HG03442 (cell line): ENCODE data around the gene ADCY1.

Experiments
- ATAC-seq: cut with Tn5 transposase; IDR thresholded peaks from one replicate; pipeline ENCODE4 v1.9.1; 2021; ENCODE audit warnings: mild to moderate bottlenecking, moderate library complexity; ENCODE audit not compliant: unreplicated experiment

Gene ADCY1

DNA sequence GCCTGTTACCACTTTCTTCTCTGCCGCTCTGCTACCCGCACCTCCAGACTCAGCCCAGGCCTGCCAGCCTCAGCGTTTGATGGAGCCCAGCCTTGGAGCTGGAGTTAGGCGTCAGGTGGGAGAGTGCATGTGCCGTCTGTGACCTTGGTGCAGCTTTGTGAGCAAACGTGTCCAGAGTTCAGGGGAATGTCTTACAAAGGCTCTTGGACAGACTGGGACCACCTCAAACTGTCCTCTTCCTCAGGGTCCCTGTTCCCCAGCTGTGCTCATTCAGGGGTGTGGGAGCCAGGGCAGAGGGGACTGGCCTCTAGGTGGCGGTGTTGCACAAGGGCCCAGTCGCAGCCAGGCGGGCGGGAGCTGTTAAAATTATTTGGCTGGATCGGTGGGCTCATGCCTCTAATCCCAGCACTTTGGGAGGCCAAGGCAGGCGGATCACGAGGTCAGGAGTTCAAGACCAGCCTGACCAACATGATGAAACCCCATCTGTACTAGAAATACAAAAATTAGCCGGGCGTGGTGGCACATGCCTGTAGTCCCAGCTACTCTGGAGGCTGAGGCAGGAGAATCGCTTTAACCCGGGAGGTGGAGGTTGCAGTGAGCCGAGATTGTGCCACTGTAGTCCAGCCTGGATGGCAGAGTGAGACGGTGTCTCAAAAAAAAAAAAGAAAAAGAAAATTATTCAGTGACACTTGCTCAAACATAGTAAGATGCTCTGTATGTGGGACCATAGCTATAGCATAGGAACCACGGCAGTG lies 89.2 kb downstream of the ADCY1 start:
- no peak for ATAC-seq

DNA sequence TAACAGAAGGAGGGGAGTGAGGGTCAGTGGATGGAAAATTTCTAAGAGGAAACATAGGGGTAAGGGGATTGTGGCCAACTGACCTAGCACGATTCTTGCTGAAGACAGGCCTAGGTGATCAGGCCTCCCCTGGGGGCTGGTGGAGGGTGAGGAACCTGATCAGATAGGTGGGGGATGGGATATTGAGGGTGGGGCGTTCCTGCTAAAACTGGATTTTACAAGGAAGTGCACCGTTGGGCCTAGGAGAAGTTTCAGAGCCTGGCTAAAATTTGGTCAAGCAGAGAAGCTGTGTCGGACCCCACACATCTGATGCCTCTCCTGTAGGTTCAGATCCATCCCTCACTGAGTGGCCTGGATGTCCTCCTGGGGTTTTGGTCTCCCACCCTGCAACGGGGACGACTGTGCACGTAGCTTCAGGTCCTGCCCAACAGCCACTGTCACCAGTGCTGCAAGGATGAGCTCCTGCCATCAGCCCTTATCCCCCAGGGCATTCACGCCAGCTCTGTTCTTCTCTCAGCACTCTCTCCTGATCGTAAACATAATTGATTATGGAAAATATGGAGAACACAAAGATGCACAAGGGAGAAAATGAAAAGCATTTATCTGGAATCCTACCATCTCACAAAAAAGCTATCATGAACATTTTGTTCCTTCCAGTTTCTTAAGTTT lies 89.9 kb downstream of the ADCY1 start:
- ATAC-seq, result no peak

DNA sequence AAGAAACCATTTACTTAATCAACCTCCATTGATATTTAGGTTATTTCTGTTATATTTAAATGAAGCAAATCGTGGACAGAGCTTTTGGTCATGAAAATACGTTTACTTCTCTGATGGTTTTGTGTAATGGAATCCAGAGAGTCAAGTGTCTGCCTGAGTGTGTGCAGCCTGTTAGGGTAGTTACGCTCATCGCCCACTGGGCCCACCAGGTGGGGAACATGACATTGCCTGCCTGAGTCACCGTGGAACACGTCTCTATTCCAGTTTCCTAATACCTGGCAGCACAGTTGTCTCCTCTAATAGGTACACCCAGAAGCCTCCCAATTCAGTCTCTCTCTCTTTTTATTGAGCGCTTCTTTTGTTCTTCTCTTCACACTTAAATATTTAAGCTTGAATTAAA lies 91.0 kb downstream of the ADCY1 start:
- no peak for ATAC-seq

DNA sequence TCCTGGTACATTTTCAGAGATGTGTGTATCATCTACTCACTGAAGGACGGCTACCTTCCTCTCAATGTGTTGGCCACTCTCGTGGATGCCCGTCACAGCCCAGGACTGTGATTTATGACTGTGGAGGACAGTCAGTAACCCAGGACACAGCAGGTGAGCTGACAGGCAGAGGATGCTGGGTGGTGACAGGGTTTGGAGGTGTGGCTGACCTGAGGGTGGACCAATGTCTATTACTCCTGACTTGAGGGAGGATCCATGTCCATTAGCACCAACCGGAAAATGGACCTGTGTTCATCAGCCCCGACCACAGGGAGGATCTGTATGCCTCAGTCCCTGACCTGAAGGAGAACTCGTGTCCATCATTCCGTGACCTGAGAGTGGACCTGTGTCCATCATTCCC lies 96.1 kb downstream of the ADCY1 start:
- no peak for ATAC-seq

DNA sequence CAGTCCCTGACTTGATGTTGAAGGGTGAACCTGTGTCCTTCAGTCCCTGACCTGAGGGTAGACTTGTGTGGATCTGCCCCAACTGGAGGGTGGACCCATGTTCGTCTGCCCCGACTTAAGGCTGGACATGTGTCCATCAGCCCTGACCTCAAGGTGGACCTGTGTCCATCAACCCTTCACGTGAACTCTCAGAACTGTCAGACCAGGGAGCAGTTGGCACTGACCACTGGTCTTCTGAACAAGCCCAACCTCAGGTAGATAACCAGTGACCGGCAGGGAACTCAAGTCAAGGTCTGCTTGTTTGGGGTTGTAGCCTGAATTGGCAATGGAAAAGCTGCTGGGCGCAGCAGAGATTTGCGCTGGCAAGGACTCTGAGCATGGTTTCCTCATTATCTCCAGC lies 96.5 kb downstream of the ADCY1 start:
- no peak for ATAC-seq

DNA sequence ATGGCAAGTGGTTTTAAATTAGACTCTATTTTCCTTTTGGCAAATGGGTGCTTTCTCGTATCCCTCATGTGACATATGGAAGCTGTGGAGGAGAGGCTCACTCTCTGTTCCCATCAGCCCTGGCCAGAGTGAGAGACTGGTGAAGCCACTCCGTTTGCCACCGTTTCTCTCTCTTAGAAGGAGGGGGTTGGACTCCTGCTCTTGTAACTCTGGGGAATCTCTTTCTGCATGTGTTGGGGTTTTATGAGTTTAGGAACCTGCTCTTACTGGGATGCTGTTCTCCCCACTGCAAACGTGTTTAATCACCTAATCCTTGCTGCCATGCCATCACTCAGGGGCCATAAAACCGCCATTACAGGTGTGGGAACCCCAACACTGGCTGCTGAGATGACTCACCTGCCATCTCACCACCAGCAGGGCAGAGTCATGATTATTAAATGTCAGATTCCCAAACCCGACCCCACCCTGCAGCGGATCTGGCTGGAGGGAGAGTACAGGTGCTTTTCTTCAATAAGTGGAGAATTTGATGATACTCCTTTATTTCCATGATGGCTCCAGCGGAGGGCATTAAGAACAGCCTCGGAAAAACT lies 103.2 kb downstream of the ADCY1 start:
- no peak for ATAC-seq

DNA sequence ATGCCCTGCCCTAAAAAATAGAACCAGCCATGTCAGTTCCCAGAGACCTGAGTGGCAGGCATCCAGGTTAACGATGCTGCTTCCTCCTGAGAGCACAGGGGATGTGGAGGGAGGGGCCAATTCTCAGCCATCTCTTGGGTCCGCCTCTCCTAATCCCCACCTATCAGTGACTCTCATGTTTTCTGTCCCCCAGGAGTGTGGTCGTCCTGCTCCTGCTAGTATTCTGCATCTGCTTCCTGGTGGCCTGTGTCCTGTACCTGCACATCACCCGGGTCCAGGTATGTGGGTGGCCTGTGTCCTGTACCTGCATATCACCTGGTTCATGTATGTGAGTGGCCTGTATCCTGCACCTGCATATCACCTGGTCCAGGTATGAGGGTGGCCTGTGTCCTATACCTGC lies 105.3 kb downstream of the ADCY1 start:
- ATAC-seq, result no peak

DNA sequence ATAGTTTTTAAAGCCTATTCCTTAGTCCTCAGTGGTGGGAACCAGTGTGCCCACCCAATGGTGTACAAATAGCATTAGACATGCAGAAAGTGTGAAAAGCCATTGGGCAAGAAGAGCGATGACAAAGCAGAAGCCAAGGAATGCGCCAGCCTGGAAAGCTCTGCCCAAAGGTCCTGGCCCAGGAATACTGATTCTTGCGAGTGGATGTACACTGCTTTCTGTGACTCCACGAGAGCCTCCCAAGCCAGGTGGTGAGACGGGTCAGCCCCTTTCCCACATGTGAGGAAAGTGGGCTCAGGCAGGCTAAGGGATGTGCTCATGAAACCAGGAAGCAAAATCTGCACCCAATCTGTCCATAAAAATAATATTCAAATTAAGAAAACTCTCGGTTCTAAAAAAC lies 106.6 kb downstream of the ADCY1 start:
- ATAC-seq, result no peak

DNA sequence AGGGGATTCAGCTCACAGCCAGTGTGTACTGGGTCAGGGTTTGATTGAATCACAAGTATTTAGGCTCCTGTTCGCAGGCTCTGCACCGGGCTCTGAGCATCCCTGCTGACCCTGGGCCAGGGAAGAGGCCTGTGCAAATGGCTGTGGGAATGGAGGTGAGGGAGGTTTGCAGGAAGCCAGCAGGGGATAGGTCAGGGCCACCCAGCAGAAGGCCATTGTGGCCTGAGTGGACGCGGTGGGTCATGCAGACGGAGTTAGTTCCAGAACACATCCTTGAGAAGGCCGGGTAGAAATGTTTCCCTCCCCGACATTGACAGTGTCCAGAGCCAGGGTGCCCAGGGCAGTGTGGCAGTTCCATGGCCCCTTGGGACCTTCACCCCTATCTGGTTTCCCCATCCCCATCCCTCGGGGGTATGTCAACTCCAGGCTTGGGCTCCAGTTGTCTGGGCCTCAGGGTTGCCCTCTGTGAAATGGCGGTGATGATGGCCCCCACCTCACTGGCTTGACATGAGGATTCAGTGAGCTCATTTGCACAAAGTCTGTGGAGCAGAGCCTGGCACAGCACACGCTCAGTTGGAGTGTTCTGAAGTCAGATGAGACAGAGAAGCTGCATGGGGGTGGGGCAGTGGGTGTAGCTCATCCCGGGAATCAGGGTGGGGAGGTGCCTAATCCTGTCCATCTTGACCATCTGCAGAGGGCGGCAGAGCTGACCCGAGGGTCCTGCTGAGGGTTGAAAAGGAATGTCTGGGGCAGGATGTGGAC lies 107.6 kb downstream of the ADCY1 start:
- ATAC-seq, result no peak

DNA sequence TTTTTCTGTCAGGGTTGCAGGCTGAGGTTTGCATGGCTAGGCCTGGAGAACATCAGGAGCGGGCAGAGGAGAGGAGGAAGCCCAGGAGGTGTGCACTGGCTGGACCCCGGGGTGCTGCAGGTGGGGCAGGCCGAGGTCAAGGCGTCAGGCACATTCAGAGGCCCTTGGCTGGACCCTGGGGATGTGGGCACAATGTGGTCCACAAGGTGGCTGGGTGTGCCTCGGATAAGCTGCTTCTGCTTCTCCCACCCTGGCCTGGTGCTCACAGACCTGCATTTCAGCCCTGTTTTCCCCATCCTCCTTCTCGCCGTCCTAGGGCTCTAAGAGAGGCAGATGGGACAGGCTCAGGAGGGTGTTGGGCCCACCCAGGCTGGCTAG lies 108.2 kb downstream of the ADCY1 start:
- no peak for ATAC-seq

DNA sequence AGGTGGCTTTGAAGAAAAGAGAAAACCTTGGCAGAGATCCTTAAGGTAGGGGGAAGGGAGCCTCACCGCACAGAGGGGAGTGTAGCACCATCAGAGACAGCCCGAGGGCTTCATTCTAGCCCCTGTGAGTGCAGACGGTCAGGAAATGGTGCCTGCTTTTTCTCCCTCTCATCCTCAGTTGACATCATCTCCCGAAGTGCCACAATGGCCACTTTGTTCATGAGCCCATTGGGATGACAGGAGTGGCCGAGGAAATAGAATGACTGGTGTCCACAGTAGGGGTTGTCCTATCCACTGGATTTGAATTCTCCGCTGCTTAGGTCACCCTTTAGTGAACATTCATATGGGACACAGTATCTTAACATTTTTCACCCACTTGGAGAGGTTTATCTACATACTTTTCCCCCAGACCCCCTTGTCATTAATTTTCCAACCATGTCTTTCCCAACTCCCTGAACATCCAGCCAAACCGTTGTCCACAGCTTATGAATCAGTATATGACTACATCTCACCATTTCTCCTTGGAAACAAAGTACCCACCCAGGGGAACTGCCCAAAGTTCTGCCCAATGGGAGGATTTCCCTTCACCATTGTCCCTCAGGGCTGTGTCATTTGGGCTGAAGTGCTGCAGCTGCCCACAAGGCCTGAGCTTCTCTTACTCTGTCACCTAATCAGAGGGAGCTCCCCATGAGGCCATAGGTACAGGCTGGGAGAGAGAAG lies 108.8 kb downstream of the ADCY1 start:
- no peak for ATAC-seq

DNA sequence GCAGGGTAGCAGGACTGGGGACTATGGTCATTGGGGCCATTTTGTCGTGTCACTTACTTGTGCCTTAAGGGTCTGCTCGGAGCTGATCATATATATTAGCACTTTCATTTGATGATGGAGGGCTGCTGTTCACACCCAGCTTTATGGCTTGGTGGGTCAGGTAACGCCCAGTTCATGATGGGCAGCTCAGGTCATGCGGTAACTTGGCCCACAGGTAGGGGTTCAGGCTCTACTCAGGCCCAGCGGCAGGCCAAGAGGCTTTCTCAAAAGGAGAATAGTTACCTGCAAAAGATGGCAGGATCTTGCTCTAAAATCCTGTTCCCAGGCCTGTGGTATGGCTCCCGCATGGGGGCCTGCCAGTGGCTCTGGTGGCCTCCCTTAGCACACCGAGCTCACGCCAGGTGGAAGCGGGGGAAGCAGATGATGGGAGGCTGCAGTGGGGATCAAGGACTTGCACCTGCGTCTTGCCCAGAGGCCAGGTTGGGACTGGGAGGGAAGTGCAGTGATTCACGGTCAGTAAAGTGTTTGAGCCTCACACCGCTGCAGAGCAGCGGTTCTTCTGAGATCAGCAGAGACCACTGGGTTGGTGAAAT lies 109.5 kb downstream of the ADCY1 start:
- no peak for ATAC-seq

DNA sequence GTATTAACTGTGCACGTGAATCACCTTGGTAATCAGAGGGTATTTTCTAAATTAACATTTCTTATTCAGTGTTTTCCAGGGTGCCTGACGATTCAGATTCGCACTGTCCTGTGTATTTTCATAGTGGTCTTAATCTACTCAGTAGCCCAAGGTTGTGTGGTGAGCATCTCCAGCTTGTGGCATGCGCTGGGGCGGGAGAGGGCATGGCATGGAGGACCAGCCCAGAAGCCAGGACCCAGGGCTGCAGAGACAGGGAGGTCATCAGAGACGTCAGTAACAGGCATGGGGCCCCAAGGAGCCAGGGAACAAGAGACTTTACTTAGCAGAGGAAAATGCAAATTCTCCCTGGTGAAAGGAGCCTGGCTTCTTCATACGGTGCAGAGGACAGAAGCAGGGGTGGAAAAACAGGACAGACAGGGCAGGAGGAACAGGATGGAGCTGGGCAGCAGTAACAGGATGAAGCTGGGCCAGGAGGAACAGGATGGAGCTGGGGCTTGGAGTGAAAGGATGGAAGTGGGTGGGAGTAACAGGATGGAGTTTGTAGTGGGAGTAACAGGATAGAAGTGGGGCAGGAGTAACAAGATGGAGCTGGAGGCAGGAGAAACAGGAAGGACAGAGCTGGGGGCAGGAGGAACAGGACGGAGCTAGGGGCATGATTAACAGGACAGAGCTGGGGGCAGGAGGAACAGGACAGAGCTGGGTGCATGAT lies 110.9 kb downstream of the ADCY1 start:
- ATAC-seq, result no peak

DNA sequence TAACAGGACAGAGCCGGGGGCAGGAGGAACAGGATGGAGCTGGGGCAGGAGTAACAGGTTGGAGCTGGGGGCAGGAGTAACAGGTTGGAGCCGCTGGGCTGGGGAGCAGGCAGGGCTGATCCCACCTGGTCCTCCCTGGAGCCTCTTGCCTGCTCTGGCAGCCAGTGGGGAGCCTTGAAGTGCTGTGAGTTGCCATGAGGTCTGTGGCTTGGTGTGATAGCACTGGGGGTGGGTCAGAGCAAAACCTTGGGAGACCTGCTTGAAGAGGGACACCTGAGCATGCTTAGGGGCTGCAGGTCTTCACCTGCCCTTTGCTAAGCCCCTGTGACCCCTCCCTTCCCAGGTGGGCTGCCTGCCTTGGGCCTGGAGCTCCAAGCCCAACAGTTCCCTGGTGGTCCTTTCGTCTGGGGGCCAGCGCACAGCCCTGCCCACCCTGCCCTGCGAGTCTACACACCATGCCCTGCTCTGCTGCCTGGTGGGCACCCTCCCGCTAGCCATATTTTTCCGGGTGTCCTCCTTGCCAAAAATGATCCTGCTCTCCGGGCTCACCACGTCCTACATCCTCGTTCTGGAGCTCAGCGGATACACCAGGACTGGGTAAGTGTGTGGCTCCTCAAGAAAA lies 111.6 kb downstream of the ADCY1 start:
- no peak for ATAC-seq

DNA sequence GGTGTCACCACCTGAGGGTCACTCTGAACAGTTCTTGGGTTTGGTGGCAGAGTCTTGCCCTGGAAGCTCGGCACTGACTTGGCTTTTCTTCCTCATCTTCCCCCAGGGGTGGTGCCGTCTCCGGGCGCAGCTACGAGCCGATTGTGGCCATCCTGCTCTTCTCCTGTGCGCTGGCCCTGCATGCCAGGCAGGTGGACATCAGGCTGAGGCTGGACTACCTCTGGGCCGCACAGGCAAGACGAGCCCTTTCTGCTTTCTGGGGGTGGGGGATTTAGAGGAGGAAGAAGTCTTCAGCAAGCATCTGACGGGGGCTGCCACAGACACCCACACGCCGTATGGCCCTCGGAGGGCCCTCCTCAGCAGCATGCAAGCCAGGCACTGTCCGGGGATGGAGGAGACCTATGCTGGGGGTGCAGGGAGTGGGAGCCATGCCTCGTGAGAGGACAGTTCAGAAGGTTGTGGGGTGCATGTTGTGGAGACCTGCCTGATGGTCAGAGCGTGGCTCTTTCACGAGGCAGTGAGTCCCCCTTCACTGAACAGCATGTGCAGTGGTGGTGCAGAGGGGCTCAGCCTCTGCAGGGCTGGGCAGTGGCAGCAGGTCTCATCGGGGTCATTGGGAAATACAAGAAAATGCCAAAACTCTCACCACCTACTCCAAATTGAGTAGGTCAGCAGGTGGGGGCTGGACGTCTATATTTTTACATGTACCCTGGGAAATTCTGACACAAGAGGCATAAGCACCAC lies 112.4 kb downstream of the ADCY1 start:
- ATAC-seq, result no peak

DNA sequence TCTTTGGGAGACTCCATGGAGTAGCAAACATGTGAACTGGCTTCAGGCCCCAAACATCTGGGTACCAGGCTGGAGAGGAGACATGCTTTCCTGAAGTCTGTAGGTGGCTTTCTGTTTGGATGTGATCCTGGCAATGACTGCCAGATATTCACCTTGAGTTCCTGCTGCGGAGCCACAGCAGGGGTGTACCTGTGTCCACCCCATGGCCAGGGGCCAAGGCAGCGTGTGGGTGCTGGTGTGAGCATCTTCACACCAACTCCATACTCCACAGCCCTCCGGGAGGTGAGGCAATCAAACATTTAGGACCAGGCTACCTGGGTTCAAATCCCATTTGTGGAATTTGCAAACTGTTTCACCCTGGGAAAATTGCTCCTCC lies 113.0 kb downstream of the ADCY1 start:
- ATAC-seq, result no peak

DNA sequence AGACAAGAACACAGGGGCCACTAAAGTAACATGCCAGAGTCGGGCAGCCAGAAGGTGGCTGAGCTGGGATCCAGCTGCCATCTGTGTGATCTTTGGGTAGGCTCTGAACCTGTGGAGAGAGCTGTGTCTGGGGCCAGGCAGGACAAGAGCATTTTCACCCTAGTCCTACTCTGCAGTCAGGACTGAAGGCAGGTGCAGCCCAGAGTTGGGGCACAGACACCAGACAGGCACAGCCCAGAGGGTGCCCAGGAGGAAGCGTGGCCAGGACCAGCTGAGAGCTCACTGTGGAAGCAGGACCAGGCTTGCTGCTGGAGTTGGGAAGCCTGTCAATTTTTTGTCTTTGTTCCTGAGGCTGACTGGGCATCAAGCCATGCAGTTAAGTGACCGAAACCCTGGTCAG lies 113.6 kb downstream of the ADCY1 start:
- no peak for ATAC-seq

DNA sequence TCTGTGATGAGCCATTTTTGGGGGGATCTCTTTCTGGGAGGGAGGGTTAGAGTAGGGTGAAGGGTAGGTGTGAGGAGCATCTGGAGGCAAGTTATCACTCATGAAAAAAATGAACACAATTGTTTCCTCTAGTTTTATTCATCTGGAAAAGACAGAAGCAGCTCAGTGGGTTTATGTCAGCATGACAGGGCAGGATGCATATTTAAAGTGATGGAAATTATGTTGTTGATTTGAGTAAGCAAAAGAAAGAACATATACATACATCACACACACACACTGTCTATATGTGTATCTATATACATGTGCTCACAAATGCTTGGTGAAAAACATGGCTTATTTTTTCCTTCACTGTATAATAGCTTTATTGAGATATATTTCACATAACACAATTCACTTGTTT lies 114.2 kb downstream of the ADCY1 start:
- ATAC-seq, result no peak
